Cardiac muscle cell (in vitro differentiated cells and primary cell): Measurements from ENCODE around the gene DENND2A. TPM values are rescaled to one million over a fixed set of nuclear protein-coding genes. Genes with fewer than 3 reads are reported as not detected.
A peak's percentile ranks its signal among the peaks of the same experiment; 100 is the strongest.
"Not testable (repeated sequence)": the region's sequence is repeated elsewhere in the genome, so short reads cannot be mapped to it uniquely, and the experiment has no call there.

Experiments
- DNase-seq, 2 donors: peaks; one replicate each; pipeline versions ENCODE4 v3.0.0 to v3.0.0-alpha.2; 2010 to 2017; ENCODE audit warnings: low read depth in 1 of 2, low spot score in 1 of 2
- H3K27ac ChIP-seq: fragments of 200-600 bp; sonication (generic); 2 replicates; pipeline ENCODE4 v1.5.1; 2016
- H3K27me3 ChIP-seq: fragments of 200-600 bp; sonication (generic); 2 replicates; pipeline ENCODE4 v1.6.0; 2016; ENCODE audit warnings: control low read depth
- H3K36me3 ChIP-seq: fragments of 200-600 bp; sonication (generic); 2 replicates; pipeline ENCODE4 v1.5.1; 2016; ENCODE audit warnings: control low read depth
- H3K4me1 ChIP-seq: fragments of 200-600 bp; sonication (generic); 2 replicates; pipeline ENCODE4 v1.8.1; 2017; ENCODE audit warnings: low read depth, mild to moderate bottlenecking, mixed run types
- H3K4me3 ChIP-seq: fragments of 200-600 bp; sonication (generic); 2 replicates; pipeline ENCODE4 v1.5.1; 2016; ENCODE audit warnings: mild to moderate bottlenecking
- H3K9me3 ChIP-seq: fragments of 200-600 bp; sonication (generic); 2 replicates; pipeline ENCODE4 v1.5.1; 2017; ENCODE audit warnings: low read depth, mild to moderate bottlenecking, control low read depth
- CTCF ChIP-seq: IDR thresholded peaks from 2 replicates; pipeline ENCODE4 v1.5.1; 2012; ENCODE audit warnings: low read depth, mild to moderate bottlenecking, low read length
- polyA plus RNA-seq: library from polyadenylated mRNA; unstranded; fragments of >200 nt; fragmentation: Nextera tagmentation; extraction: Ambion mirVana; gene quantifications from 2 replicates; pipeline ENCODE4 v1.2.1, GENCODE V29; 2016
- total RNA-seq: library from RNA; depleted of rRNA; stranded (reverse); fragments of >200 nt; gene quantifications from 2 replicates; pipeline ENCODE4 v1.2.3, GENCODE V29; 2016

DENND2A gene
- total and polyA plus RNA-seq, 2 experiments from 2014 or later: 14.0 to 21.7 TPM

- Histone ChIP-seq H3K27ac (peak overlapping the region; percentile 20), H3K4me1 (peaks cover 16% of the 10 kb centered on the region)
- no peak for DNase-seq
These were observed 16.0 kb downstream of the DENND2A start for GRCh38 chr7:140624392-140625191.

GRCh38 chr7:140623980-140624379, 16.6 kb downstream of the DENND2A start:
- H3K4me1 ChIP-seq: peaks cover 16% of the 10 kb centered on the region
- peak overlapping the region; percentile 20 for H3K27ac ChIP-seq
- H3K4me3 ChIP-seq: no peak overlapping the region
- no peaks in the 10 kb centered on the region for H3K27me3 ChIP-seq
- TF ChIP-seq CTCF: no peak
- no peaks in the 10 kb centered on the region for H3K36me3 ChIP-seq
- no peaks in the 10 kb centered on the region for H3K9me3 ChIP-seq
- DNase-seq: peak in 1 of 2 donors; percentile 25

More at GRCh38 chr7:140624392-140625191, 16.0 kb downstream of the DENND2A start:
- H3K36me3 ChIP-seq: no peaks in the 10 kb centered on the region
- no peak overlapping the region for H3K4me3 ChIP-seq
- TF ChIP-seq CTCF: no peak
- H3K9me3 ChIP-seq: no peaks in the 10 kb centered on the region
- no peaks in the 10 kb centered on the region for H3K27me3 ChIP-seq

- TF ChIP-seq CTCF: no peak
- H3K27me3 ChIP-seq: no peaks in the 10 kb centered on the region
These were observed 19.1 kb downstream of the DENND2A start for GRCh38 chr7:140621401-140622021.

GRCh38 chr7:140619915-140620510, 20.6 kb downstream of the DENND2A start:
- not testable (repeated sequence) for H3K36me3 ChIP-seq, H3K27me3 ChIP-seq, H3K4me1 ChIP-seq, DNase-seq, H3K27ac ChIP-seq, H3K4me3 ChIP-seq, H3K9me3 ChIP-seq

More at GRCh38 chr7:140621401-140622021, 19.1 kb downstream of the DENND2A start:
- peaks cover 12% of the 10 kb centered on the region for H3K4me1 ChIP-seq
- H3K27ac ChIP-seq: no peak overlapping the region
- no peaks in the 10 kb centered on the region for H3K36me3 ChIP-seq
- DNase-seq: no peak
- H3K9me3 ChIP-seq: no peaks in the 10 kb centered on the region
- no peak overlapping the region for H3K4me3 ChIP-seq

- Histone ChIP-seq H3K36me3 (no peaks in the 10 kb centered on the region), H3K4me3 (no peak overlapping the region), H3K4me1 (peaks cover 5% of the 10 kb centered on the region), H3K27me3 (no peaks in the 10 kb centered on the region), H3K9me3 (no peaks in the 10 kb centered on the region), H3K27ac (no peak overlapping the region)
- DNase-seq: peak in 1 of 2 donors; percentile 38
- TF ChIP-seq CTCF: no peak
These were observed 21.4 kb downstream of the DENND2A start for GRCh38 chr7:140619176-140619575.

DNA sequence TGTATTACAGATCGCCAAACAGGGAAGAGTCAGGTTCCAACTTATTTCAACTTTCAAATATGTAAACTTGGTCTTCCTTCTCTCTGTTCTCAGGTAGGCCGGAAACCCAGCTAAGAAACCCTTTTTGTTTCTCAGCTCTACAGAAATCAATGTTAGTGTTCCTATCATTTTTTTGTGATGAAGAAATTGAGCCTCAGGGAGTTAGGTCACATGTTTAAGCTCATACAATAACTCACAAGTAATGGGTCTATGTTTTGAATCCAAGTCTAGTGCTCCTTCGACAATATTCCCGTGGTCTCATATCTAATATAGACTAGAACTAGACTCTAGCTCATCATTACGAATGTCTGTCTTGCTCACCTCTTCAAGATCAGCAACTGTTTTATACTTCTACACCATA, 22.3 kb downstream of the DENND2A start:
- no peaks in the 10 kb centered on the region for H3K27me3 ChIP-seq
- no peak overlapping the region for H3K27ac ChIP-seq
- no peak for DNase-seq
- no peak for TF ChIP-seq CTCF
- H3K36me3 ChIP-seq: no peaks in the 10 kb centered on the region
- no peaks in the 10 kb centered on the region for H3K9me3 ChIP-seq
- no peak overlapping the region for H3K4me3 ChIP-seq
- no peaks in the 10 kb centered on the region for H3K4me1 ChIP-seq
